ENCODE data around the gene TULP4. TPM values are rescaled to one million over a fixed set of nuclear protein-coding genes. Genes with fewer than 3 reads are reported as not detected.

Gene TULP4
- total and polyA plus RNA-seq, 2 of the 8 experiments (the other 6 are each of a cell fraction or from before 2014, with no cell fraction given), result 7.7 to 51.6 TPM

DNA sequence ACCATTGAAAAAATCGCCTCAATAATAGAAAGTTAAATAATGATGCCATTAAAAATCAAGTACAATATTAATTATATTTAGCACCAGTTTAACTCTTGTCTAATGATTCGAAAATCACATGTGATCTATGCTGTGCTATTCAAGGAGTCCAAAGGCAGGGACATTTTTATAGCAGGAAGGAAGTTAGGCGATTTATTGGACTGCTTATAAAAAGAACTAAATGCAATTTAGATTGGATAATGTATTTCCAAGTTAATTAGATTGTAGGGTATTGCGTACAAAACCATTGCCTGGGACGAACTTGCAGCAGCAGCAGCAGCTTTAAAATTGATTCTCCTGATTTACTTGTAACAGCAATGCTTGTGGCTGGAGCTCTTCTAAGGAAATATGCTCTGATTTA, 160.2 kb downstream of the TULP4 start (continued):
- TF ChIP-seq, protein P1, sequence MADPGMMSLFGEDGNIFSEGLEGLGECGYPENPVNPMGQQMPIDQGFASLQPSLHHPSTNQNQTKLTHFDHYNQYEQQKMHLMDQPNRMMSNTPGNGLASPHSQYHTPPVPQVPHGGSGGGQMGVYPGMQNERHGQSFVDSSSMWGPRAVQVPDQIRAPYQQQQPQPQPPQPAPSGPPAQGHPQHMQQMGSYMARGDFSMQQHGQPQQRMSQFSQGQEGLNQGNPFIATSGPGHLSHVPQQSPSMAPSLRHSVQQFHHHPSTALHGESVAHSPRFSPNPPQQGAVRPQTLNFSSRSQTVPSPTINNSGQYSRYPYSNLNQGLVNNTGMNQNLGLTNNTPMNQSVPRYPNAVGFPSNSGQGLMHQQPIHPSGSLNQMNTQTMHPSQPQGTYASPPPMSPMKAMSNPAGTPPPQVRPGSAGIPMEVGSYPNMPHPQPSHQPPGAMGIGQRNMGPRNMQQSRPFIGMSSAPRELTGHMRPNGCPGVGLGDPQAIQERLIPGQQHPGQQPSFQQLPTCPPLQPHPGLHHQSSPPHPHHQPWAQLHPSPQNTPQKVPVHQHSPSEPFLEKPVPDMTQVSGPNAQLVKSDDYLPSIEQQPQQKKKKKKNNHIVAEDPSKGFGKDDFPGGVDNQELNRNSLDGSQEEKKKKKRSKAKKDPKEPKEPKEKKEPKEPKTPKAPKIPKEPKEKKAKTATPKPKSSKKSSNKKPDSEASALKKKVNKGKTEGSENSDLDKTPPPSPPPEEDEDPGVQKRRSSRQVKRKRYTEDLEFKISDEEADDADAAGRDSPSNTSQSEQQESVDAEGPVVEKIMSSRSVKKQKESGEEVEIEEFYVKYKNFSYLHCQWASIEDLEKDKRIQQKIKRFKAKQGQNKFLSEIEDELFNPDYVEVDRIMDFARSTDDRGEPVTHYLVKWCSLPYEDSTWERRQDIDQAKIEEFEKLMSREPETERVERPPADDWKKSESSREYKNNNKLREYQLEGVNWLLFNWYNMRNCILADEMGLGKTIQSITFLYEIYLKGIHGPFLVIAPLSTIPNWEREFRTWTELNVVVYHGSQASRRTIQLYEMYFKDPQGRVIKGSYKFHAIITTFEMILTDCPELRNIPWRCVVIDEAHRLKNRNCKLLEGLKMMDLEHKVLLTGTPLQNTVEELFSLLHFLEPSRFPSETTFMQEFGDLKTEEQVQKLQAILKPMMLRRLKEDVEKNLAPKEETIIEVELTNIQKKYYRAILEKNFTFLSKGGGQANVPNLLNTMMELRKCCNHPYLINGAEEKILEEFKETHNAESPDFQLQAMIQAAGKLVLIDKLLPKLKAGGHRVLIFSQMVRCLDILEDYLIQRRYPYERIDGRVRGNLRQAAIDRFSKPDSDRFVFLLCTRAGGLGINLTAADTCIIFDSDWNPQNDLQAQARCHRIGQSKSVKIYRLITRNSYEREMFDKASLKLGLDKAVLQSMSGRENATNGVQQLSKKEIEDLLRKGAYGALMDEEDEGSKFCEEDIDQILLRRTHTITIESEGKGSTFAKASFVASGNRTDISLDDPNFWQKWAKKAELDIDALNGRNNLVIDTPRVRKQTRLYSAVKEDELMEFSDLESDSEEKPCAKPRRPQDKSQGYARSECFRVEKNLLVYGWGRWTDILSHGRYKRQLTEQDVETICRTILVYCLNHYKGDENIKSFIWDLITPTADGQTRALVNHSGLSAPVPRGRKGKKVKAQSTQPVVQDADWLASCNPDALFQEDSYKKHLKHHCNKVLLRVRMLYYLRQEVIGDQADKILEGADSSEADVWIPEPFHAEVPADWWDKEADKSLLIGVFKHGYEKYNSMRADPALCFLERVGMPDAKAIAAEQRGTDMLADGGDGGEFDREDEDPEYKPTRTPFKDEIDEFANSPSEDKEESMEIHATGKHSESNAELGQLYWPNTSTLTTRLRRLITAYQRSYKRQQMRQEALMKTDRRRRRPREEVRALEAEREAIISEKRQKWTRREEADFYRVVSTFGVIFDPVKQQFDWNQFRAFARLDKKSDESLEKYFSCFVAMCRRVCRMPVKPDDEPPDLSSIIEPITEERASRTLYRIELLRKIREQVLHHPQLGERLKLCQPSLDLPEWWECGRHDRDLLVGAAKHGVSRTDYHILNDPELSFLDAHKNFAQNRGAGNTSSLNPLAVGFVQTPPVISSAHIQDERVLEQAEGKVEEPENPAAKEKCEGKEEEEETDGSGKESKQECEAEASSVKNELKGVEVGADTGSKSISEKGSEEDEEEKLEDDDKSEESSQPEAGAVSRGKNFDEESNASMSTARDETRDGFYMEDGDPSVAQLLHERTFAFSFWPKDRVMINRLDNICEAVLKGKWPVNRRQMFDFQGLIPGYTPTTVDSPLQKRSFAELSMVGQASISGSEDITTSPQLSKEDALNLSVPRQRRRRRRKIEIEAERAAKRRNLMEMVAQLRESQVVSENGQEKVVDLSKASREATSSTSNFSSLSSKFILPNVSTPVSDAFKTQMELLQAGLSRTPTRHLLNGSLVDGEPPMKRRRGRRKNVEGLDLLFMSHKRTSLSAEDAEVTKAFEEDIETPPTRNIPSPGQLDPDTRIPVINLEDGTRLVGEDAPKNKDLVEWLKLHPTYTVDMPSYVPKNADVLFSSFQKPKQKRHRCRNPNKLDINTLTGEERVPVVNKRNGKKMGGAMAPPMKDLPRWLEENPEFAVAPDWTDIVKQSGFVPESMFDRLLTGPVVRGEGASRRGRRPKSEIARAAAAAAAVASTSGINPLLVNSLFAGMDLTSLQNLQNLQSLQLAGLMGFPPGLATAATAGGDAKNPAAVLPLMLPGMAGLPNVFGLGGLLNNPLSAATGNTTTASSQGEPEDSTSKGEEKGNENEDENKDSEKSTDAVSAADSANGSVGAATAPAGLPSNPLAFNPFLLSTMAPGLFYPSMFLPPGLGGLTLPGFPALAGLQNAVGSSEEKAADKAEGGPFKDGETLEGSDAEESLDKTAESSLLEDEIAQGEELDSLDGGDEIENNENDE (IDR thresholded peaks at IDR 0.05; ENCODE audit: insufficient replicate concordance, low read length), result no peak
- TF ChIP-seq EP300 (IDR thresholded peaks at IDR 0.05; ENCODE audit: borderline replicate concordance in 1 of 2, low read depth in 2 of 2, low read length in 2 of 2), result no peak
- TF ChIP-seq RNF2 (IDR thresholded peaks at IDR 0.05; ENCODE audit: borderline replicate concordance, low read depth, low read length, missing control alignments, poor library complexity, severe bottlenecking), result no peak
- TF ChIP-seq HDAC2 (IDR thresholded peaks at IDR 0.05; ENCODE audit: borderline replicate concordance in 1 of 2, low read depth in 2 of 2, low read length in 2 of 2), result no peak
- TF ChIP-seq SRF (IDR thresholded peaks at IDR 0.05; ENCODE audit: low read depth, low read length), result no peak
- no peak for TF ChIP-seq EGR1 (IDR thresholded peaks at IDR 0.05; ENCODE audit: borderline replicate concordance, low read depth, low read length)
- no peak for TF ChIP-seq YY1 (IDR thresholded peaks at IDR 0.05; ENCODE audit: low read depth, low read length)
